Hepatic stellate cell (primary cell): ENCODE data around the gene C12orf56.
A peak's percentile ranks its signal among the peaks of the same experiment; 100 is the strongest.
"Not testable (repeated sequence)": the region's sequence is repeated elsewhere in the genome, so short reads cannot be mapped to it uniquely, and the experiment has no call there.

ENCODE experiments used
- DNase-seq: peaks from one replicate; pipeline ENCODE4 v3.0.0; 2011; ENCODE audit warnings: low spot score

C12orf56 gene

DNA sequence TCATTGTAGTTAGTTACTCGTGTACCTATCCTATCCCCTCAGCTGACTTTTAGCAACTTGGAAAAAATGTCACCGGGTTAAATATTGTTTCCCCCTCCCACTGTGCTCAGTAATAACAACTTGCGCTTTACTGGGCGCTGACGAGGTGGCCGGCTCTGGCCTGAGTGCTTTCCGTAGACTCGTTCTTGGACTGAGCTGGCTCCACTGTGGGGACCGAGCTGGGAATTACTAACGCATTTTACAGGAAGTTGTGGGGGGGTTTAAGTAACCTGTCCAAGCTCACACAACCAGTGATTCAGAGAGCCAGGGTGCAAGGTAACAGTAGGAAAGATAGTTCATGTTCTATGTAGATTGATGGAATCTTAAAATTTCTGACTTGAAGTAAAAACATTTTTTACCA is 86.0 kb downstream of the C12orf56 start:
- no peak for DNase-seq

DNA sequence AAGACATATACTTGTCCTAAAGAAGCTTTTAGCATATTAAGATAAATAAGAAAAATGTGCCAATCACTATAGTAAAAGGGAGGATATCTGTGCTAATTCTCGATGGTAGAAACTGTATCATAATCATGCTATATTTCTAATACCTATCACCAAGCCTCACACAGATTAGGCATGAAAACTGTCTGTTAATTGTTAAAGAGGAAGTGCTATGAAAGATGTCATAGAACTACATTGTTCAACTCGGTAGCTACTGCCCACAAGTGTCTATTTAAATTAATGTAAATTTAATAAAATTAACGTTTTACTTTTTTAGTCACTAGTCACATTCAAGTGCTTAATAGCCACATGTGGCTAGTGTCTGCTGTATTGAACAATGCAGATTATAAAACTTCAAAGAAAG is 90.9 kb downstream of the C12orf56 start:
- DNase-seq = no peak

DNA sequence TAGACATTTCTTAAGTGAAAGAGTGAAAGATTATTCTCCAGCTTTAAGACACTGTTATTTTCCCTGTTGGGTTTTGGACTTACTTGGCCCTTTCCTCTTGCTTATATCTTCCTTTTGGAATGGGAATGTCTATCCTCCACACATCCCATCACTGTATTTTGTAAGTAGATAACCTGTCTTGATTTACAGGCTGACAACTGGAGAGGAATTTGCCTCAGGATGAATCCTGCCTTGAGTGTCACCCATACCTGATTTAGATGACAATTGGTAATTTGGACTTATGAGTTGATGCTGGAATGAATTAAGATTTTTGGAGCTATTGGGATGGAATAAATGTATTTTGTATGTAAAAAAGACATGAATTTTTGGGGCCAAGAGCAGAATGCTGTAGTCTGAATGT is 94.3 kb downstream of the C12orf56 start:
- DNase-seq = no peak

DNA sequence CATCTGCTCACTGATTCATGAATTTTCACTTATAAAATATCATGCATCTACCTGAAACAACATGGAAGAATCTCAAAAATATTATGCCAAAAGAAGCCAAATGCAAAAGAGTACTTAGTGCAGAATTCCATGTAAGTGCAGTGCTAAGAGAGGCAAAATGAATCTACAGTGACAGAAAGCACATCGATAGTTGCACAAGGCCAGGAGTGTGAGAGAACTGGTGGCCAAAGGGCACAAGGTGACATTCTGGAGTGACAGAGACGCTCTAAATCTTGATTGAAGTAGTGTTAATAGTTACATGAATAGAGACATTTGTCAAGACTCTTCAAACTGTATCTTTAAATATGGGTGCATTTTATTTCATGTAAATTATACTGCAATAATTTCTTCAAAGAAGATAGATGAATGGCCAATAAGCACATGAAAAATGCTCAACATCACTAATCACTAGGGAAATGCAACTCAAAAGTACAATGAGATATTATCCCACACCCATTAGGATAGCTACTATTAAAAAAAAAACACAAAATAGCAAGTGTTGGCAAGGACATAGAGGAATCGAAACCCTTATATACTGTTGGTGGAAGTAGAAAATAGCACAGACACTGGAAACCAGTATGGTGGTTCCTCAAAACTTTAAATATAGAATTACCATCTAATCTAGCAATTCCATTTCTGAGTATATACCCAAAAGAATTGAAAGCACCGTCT is 96.7 kb downstream of the C12orf56 start:
- DNase-seq = no peak

DNA sequence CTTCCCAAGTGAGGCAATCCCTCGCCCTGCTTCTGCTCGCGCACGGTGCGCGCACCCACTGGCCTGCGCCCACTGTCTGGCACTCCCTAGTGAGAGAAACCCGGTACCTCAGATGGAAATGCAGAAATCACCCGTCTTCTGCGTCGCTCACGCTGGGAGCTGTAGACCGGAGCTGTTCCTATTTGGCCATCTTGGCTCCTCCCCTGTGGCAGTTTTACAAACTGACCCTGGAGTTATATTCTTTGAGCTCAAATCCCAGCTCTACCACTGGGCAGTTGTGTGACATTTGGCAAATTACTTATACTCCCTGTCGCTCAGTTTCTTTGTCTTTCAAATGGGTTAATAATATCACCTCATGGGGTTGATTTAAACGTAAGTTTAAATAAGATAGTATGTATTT is 97.4 kb downstream of the C12orf56 start:
- DNase-seq = not testable (repeated sequence)

DNA sequence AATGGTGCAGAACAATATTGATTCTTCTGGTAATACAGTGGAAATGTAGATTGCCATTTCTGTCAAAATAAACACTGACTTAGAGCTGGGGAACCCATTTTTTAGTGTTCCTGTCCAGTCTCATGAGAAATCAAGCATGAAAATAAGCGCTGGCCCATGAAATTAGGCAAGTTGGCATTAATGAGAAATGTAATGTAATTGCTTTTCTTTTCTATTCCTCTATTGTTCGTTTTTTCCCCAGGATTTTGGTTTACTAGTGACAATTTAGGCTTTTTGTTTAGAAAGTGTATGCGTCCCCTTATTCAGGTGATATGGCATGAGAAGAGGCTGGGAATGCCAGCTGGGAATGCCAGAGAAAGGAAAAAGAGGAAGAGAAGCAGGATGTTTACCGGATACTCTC is 104.0 kb downstream of the C12orf56 start:
- DNase-seq = no peak

DNA sequence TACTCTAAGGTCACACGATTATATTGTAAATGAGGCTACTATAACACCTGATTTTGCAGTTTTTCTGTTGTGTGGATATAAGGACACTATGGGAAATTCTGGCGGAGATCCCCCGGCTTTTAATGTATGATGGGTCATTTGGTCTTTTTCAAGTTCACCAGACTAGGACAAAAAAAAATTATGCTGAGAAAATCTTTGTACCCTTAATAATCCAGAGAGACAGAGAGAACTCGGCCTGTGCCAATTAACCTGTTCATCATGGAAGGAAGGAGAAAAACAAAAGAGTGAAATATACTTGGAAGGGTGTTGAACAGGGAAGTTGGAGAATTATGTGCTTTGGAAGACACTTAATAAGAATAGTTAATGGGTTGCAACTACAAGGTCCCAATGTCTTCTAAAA is 106.3 kb downstream of the C12orf56 start:
- no peak for DNase-seq

DNA sequence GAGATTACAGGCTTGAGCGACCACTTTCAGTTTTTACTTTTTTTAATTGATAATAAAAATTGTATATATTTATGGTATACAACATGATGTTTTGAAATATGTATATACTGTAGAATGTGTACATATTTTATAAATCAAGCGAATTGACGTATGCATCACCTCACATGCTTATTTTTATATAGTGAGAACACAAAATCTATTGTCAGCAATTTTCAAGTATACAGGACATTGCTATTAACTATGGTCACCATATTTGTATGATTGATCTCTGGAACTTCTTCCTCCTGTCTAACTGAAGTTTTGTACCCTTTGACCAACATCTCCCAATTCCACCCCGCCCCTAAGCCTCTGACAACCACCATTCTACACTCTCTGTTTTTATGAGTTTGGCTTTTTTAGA is 112.1 kb downstream of the C12orf56 start:
- no peak for DNase-seq

DNA sequence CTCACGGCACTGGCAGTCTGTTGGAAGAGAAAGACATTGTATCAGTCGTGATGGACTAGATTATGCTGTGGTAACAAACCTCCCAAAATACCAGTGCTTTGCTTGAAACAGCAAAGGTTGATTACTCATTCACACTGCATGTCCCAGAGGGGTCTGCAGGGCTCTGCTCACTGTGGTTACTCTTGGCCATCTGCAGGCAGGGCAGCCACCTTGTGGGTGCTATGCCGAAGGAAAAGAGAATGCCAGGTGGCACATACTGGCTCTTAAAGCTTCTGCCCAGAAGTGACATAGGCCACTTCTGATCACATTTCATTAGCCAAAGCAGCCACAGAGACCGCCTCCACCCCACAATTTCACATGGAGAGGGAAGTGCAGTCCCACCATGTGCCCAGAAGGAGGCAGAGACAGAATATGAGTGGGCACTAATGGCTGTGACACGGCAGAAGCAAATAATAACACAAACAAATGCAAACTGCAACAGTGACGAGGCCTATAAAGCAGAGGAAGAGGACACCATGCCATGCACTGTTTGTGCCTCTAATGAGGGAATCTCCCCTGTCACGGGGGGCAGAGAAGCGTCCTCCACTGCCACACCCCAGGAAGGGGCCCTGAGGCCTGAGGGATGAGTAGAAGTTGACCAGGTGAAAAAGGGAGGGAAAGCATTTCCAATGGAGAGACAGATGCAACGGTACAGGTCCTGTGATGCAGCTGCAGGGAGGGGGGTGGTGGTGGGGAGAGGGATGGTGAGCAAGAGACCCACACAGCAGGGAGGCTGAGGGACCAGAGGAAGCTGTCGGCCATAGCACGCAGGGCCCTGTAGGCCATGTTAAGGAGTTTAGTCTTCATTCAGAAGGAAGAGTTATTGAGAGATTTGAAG is 116.8 kb downstream of the C12orf56 start:
- peak; percentile 24 for DNase-seq

DNA sequence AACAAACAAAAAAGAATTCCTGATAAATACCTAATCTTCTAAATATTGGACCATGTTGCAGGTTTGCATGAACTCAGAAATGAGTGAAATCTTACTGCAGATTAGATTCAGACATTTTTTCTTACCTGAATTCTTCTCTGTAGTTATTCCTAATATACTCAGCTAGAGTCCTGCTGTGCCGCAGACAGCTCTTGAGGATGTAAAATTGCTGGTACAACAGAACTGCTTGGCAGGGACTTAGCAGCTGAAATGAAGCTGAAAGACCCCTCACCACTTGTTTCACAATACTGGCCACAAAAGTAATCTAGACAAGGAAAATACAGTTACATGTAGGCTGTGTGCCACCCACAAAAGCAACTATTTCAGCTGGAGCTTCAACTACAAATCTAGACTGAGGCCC is 120.1 kb downstream of the C12orf56 start:
- DNase-seq = no peak

DNA sequence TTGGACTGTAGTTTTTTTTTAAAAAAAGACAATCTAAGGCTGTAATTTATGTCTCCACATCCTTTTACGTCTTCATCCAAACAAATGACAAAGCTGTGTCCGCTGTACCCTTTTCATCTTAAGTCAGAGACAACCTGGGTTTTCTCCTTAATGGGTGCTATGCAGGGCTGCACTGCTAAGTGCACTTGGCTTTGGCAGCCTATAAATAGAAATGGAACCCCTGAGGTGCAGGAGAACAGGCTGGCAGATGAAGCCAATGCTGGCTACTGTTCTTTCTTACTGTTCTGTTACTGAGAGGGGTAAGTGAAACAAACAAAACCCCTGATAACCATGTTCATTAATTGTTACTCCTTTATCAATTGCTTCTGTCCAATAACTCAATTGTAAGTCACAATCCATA is 121.4 kb downstream of the C12orf56 start:
- DNase-seq = no peak

DNA sequence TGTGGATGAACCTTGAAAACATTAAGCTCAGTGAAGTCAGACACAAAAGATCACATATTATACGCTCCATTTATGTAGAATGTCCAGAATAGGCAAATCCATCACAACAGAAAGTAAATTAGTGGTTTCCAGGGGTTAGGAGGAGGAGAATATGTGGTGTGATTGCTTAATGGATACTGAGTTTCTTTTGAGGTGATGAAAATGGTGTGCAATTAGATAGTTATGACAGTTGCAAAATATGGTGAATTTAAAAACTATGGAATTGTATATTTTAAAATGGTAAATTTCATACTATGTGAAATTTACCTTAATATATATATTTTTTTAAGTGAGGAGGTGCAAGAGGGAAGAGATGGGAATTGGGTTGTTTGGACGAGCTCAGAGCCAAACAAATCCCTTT is 122.1 kb downstream of the C12orf56 start:
- no peak for DNase-seq

DNA sequence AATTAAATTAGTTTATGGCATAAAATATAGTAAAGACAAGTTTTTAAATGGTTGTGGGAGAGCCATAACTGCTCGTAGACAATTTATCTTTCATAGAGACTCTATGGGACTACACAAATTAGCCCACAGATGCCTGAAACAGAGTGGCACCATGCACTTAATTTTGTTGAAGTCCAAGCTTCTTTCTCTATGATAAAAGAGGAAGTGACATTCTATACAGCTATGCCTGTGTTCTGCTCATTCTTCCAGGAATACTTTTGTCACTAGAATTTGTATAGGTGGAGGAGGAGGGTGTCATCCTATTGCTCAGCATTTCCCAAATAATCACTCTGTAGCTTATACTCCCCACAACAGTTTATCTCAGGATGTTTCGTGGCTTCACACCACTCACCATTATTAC is 124.7 kb downstream of the C12orf56 start:
- DNase-seq = no peak

DNA sequence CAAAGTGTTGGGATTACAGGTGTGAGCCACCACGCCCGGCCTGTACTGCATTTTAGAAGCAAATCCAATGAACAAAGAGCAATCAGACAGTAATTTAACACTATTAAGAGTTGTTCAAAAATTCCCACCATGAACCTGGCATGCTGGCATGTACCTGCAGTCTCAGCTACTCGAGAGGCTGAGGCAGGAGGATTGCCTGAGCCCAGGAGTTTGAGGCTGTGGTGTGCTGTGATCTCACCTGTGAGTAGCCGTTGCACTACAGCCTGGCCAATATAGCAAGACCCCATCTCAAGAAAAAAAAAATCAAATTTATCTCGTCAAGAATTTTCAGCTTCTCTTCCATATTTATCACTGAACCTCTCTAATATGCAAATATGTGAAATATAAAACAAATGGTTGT is 128.7 kb downstream of the C12orf56 start:
- DNase-seq = no peak

DNA sequence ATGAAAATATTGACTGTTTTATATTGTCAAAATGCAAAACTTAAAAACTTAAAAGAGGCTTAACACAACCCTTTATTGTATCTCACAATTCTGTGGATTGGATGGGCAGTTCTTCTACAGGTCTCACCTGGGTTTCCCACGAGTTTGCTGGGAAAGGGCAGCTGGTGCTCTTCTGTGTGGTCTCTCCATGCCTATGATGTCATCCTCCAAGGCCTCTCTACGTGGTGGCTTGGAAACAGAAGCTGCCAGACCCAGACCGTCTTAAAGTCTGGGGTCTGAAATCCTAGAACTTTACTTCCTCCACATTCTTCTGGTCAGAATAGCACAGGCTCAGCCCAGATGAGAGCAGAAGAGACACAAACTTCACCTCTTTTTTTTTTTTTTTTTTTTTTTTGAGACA is 132.0 kb downstream of the C12orf56 start:
- no peak for DNase-seq

DNA sequence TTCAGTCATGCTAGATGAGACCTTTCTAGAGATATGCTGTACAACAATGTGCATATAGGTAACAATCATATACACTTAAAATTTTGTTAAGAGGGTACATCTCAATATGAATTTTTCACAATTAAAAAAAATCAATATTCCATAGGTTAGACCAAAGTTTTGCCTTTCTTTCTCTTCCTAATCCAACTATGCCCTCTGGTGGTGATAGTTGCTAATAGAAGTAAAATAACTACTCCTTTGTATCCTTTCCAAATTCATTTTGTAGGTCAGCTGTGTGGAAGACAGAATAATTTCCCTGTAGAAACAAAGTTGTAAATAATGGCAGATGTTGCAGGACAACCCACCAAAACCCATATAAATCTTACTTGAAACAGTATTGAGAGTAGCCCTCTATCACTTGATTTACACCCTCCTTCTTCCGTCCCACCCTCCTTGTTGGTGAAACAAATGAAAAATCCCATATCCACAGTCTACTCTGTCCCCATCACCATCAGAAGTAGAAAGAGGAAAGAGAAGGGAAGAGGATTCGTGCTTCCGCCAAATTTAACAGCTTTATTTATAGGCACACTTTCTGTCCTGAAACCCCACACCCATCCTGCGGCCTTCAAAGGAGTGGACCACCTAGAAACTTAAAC is 134.3 kb downstream of the C12orf56 start:
- DNase-seq = peak; percentile 10

DNA sequence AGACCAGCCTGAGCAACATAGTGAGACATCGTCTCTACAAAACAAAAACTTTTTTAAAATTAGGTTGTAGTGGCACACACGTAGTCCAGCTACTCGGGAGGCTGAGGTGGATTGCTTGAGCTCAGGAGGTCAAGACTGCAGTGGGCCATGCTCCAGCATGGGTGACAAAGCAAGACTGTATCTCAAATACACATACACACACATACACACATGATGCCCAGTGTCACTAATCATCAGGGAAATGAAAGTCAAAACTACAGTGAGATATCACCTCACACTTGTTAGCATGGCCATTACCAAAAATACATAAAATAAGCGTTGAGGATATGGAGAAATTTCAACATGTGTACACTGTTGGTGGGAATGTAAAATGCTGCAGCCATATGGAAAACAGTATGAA is 135.3 kb downstream of the C12orf56 start:
- no peak for DNase-seq

DNA sequence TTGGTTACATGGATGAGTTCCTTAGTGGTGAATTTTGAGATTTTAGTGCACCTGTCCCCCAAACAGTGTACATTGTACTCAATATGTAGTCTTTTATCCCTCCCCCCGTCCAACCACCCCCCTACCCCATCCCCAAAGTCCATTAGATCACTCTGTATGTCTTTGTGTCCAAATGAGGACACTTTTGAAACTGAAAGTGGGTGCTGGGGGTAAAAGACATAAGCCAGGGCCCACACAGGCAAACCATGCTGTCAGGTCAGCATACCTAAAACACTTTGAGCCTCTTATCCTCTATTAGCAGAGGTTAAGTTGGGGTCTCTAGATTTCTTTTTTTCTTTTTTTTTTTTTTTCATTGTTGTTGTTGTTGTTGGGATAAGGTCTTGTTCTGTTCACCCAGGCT is 137.2 kb downstream of the C12orf56 start:
- DNase-seq = no peak

DNA sequence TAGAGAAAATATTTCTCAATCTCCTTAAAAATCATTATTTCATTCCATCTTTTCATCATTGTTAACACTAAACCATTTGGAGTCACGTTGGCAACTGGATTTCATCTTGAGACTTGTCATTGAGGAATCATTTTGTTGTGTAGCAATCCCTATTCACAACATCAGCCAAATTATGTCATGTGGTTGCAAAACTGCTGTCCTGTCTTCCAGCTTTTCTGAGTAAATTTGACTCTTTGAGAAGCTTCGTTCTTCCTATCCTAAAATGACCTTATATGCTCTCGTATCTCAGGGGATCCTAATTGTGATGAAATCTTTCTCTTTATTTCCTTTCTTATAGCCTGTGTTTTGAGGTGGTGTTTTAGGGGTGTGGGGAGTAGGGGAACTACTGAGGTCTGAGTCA is 137.9 kb downstream of the C12orf56 start:
- DNase-seq = peak; percentile 7

DNA sequence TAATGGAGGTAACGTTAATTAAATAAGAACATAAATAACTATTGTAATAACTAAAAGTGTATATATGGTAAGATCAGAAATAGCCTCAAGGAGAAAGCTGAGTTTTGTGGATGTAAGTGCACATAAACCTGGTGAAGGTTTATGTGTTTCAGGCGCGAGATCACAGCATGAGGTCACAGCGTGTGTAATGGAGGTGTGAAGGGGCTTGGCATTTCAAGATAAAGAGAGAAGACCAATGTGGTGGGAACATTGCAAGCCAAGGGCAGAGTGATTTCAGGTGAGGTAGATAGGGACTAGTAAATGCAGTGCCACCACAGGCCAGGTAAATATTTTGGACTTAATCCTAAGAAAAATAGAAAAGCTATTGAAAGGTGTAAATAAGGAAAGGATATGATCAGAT is 146.7 kb downstream of the C12orf56 start:
- DNase-seq = no peak

DNA sequence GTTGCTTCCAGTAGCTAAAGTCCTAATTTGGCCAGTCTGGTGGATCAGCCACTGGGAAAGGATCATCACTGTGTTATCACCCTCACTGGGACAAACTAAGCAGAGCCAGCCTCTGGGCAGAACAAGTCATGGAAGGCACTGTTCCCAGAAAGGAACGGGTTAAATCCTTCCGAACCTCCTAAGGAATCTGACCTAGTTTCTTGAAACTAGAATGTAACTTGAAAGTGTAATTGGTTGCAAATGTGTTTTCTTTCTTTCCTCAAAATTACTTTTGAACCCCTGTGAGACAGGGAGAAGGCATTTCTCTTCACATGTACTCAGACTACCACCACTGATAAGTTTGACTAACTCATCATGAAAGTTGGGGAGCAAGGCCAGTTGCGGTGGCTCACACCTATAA is 149.8 kb downstream of the C12orf56 start:
- no peak for DNase-seq

DNA sequence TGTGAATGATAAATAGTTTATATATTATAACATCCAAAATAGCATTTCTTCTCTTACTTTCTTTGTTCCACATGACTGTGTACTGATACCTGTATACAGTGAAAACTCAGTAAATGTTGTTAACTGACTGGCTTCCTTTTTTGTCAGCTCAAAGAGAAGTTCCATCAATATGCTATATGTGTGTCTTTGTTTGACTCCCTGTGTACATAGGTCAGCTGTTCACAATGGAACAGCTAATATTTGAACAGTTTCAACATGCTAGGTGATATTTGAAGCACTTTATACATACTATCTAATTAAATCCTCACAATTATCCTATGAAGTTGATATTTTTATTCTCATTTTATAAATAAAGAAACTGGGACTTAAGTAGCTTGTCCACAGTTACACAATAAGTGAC is 153.2 kb downstream of the C12orf56 start:
- no peak for DNase-seq

DNA sequence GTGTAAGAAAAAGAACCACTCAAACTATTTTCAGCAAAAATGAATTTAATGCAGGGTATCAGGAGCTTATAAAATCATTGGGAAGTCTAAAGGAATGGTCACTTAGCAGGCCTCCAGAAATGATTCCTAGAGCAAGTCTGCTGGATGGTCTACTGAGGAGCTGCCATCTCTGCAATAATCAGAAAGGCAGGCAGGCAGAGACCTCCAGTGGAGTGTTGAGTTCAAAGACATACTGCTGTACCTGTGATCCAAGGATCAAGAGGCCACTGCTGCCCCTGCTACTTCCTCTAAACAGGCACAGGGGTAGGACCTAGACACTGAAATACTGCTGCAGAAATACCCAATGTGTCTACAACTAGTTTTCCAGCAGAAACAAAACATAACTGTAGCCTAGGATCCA is 154.0 kb downstream of the C12orf56 start:
- no peak for DNase-seq
